Epithelial cell of prostate (primary cell): ENCODE results near the gene TJP3.

Experiments
- DNase-seq: peaks from one replicate; pipeline ENCODE4 v3.0.0-alpha.2; 2011; ENCODE audit warnings: low read depth, low spot score
- H3K27ac ChIP-seq: fragments of 450-650 bp; 2 replicates; pipeline ENCODE4 v1.5.1; 2017; ENCODE audit warnings: mild to moderate bottlenecking

The TJP3 gene

GRCh38 chr19:3670796-3671679 lies 37.1 kb upstream of the TJP3 start:
- no peak overlapping the region for H3K27ac ChIP-seq
- no peak for DNase-seq

GRCh38 chr19:3671680-3672574 lies 36.3 kb upstream of the TJP3 start:
- DNase-seq: no peak
- H3K27ac ChIP-seq: no peak overlapping the region

GRCh38 chr19:3672575-3672948 lies 35.6 kb upstream of the TJP3 start:
- no peak overlapping the region for H3K27ac ChIP-seq
- no peak for DNase-seq

- no peak for DNase-seq
- no peak overlapping the region for H3K27ac ChIP-seq
Measured at GRCh38 chr19:3672993-3673392, 35.2 kb upstream of the TJP3 start.

GRCh38 chr19:3673506-3674439 lies 34.4 kb upstream of the TJP3 start:
- DNase-seq: no peak
- H3K27ac ChIP-seq: no peak overlapping the region

GRCh38 chr19:3674784-3675543 lies 33.2 kb upstream of the TJP3 start:
- DNase-seq: no peak
- H3K27ac ChIP-seq: no peak overlapping the region

- no peak for DNase-seq
- H3K27ac ChIP-seq: no peak overlapping the region
Measured at GRCh38 chr19:3678188-3678587, 30.0 kb upstream of the TJP3 start.

- H3K27ac ChIP-seq: no peak overlapping the region
- DNase-seq: no peak
Measured at GRCh38 chr19:3679138-3679537, 29.0 kb upstream of the TJP3 start.

- no peak for DNase-seq
- H3K27ac ChIP-seq: no peak overlapping the region
Measured at GRCh38 chr19:3679581-3679980, 28.6 kb upstream of the TJP3 start.

GRCh38 chr19:3680939-3681338 lies 27.2 kb upstream of the TJP3 start:
- no peak overlapping the region for H3K27ac ChIP-seq
- DNase-seq: no peak

GRCh38 chr19:3682286-3682685 lies 25.9 kb upstream of the TJP3 start:
- no peak overlapping the region for H3K27ac ChIP-seq

GRCh38 chr19:3682741-3683404 lies 25.3 kb upstream of the TJP3 start:
- no peak overlapping the region for H3K27ac ChIP-seq
- DNase-seq: no peak

More at GRCh38 chr19:3682286-3682685, 25.9 kb upstream of the TJP3 start:
- no peak for DNase-seq

GRCh38 chr19:3683405-3684053 lies 24.7 kb upstream of the TJP3 start:
- no peak overlapping the region for H3K27ac ChIP-seq
- no peak for DNase-seq

- DNase-seq: no peak
- no peak overlapping the region for H3K27ac ChIP-seq
Measured at GRCh38 chr19:3684054-3684816, 23.9 kb upstream of the TJP3 start.

- H3K27ac ChIP-seq: no peak overlapping the region
Measured at GRCh38 chr19:3684817-3685410, 23.3 kb upstream of the TJP3 start.

GRCh38 chr19:3687393-3687773 lies 20.8 kb upstream of the TJP3 start:
- DNase-seq: no peak
- H3K27ac ChIP-seq: no peak overlapping the region

More at GRCh38 chr19:3684817-3685410, 23.3 kb upstream of the TJP3 start:
- DNase-seq: no peak
